ENCODE results near the gene SAMD3.
"Not testable (repeated sequence)": the region's sequence is repeated elsewhere in the genome, so short reads cannot be mapped to it uniquely, and the experiment has no call there.

GRCh38 chr6:130265553-130265952, 42.8 kb upstream of the SAMD3 start:
- TF ChIP-seq POLR2A, CTCF (IDR thresholded peaks at IDR 0.05): not testable (repeated sequence)

Measured in heart left ventricle (tissue), 13 donors.